ENCODE data around the gene UXS1. TPM values are rescaled to one million over a fixed set of nuclear protein-coding genes. Genes with fewer than 3 reads are reported as not detected.
"Not testable (repeated sequence)": the region's sequence is repeated elsewhere in the genome, so short reads cannot be mapped to it uniquely, and the experiment has no call there.

UXS1 gene
- total RNA-seq, 1 donor from 2014 or later, result 60.0 TPM

GRCh38 chr2:106219813-106220212 is 25.7 kb upstream of the UXS1 start:
- no peaks in the 10 kb centered on the region for H3K4me1 ChIP-seq
- no peaks in the 10 kb centered on the region for H3K27me3 ChIP-seq (ENCODE audit: low read depth)
- DNase-seq, result no peak
- no peak for TF ChIP-seq CTCF (IDR thresholded peaks at IDR 0.05)
- no peak overlapping the region for H3K27ac ChIP-seq
- no peak overlapping the region for H3K4me3 ChIP-seq
- H3K9me3 ChIP-seq, result no peaks in the 10 kb centered on the region
- intact Hi-C loops (cut with DNase I), result no loop called here
- no peaks in the 10 kb centered on the region for H3K36me3 ChIP-seq
- ATAC-seq, result no peak

- DNase-seq; H3K9me3 ChIP-seq; H3K4me3 ChIP-seq; ATAC-seq; intact Hi-C loops (cut with DNase I); H3K4me1 ChIP-seq; H3K27me3 ChIP-seq (ENCODE audit: low read depth); H3K36me3 ChIP-seq; H3K27ac ChIP-seq: not testable (repeated sequence)
Measured at GRCh38 chr2:106219157-106219556, 25.1 kb upstream of the UXS1 start.

- no peaks in the 10 kb centered on the region for H3K9me3 ChIP-seq
- no peaks in the 10 kb centered on the region for H3K4me1 ChIP-seq
- H3K36me3 ChIP-seq, result no peaks in the 10 kb centered on the region
- no peak overlapping the region for H3K27ac ChIP-seq
- ATAC-seq (no peak), DNase-seq (no peak)
- TF ChIP-seq CTCF (IDR thresholded peaks at IDR 0.05), result no peak
- H3K4me3 ChIP-seq, result no peak overlapping the region
- H3K27me3 ChIP-seq (ENCODE audit: low read depth), result no peaks in the 10 kb centered on the region
- intact Hi-C loops (cut with DNase I), result no loop called here
Measured at GRCh38 chr2:106208874-106209273, 14.8 kb upstream of the UXS1 start.

- Histone ChIP-seq H3K4me3 (no peak overlapping the region), H3K9me3 (no peaks in the 10 kb centered on the region), H3K27me3 (ENCODE audit: low read depth) (no peaks in the 10 kb centered on the region), H3K27ac (no peak overlapping the region), H3K36me3 (no peaks in the 10 kb centered on the region), H3K4me1 (no peaks in the 10 kb centered on the region)
- intact Hi-C loops (cut with DNase I), result no loop called here
- no peak for TF ChIP-seq CTCF (IDR thresholded peaks at IDR 0.05)
- DNase-seq (no peak), ATAC-seq (no peak)
Measured at GRCh38 chr2:106208399-106208798, 14.3 kb upstream of the UXS1 start.

- Histone ChIP-seq H3K27me3 (ENCODE audit: low read depth) (no peaks in the 10 kb centered on the region), H3K4me1 (no peaks in the 10 kb centered on the region), H3K9me3 (no peaks in the 10 kb centered on the region), H3K4me3 (no peak overlapping the region), H3K27ac (no peak overlapping the region), H3K36me3 (no peaks in the 10 kb centered on the region)
- no peak for DNase-seq
- intact Hi-C loops (cut with DNase I), result no loop called here
- no peak for ATAC-seq
- no peak for TF ChIP-seq CTCF (IDR thresholded peaks at IDR 0.05)
Measured at GRCh38 chr2:106207246-106207645, 13.1 kb upstream of the UXS1 start.

GRCh38 chr2:106205488-106205887 is 11.4 kb upstream of the UXS1 start:
- DNase-seq (no peak), ATAC-seq (no peak)
- H3K4me3 ChIP-seq, result no peak overlapping the region
- no peak overlapping the region for H3K27ac ChIP-seq
- no peaks in the 10 kb centered on the region for H3K27me3 ChIP-seq (ENCODE audit: low read depth)
- intact Hi-C loops (cut with DNase I), result no loop called here
- no peak for TF ChIP-seq CTCF (IDR thresholded peaks at IDR 0.05)
- H3K36me3 ChIP-seq, result no peaks in the 10 kb centered on the region
- H3K9me3 ChIP-seq, result no peaks in the 10 kb centered on the region
- H3K4me1 ChIP-seq, result no peaks in the 10 kb centered on the region

- intact Hi-C loops (cut with DNase I), result not testable (repeated sequence)
Measured at GRCh38 chr2:106204551-106204950, 10.4 kb upstream of the UXS1 start.

More at GRCh38 chr2:106204551-106204950, 10.4 kb upstream of the UXS1 start:
- not testable (repeated sequence) for H3K36me3 ChIP-seq; H3K27ac ChIP-seq; H3K4me1 ChIP-seq; H3K4me3 ChIP-seq; ATAC-seq; DNase-seq; H3K27me3 ChIP-seq (ENCODE audit: low read depth); H3K9me3 ChIP-seq
